SU-DHL-6 (cell line): ENCODE measurements around the gene CDK14.

Experiments
- H2AFZ ChIP-seq: fragments of 200-600 bp; sonication (generic); 2 replicates; pipeline ENCODE4 v1.6.1; 2014; ENCODE audit warnings: low read depth, mild to moderate bottlenecking, moderate library complexity, mixed read lengths, antibody characterized with exemption, low read length; ENCODE audit not compliant: severe bottlenecking
- H3F3A ChIP-seq: fragments of 200-600 bp; shearing (Covaris generic); 2 replicates; pipeline ENCODE4 v1.6.0; 2016; ENCODE audit warnings: antibody characterized with exemption, mild to moderate bottlenecking; ENCODE audit not compliant: insufficient read depth
- H3K27ac ChIP-seq: fragments of 200-600 bp; sonication (generic); 2 replicates; pipeline ENCODE4 v1.5.1; 2016; ENCODE audit warnings: low read depth, mild to moderate bottlenecking, low read length, moderate library complexity, mixed read lengths
- H3K27me3 ChIP-seq: fragments of 200-600 bp; sonication (generic), shearing (Covaris generic); 2 replicates; pipeline ENCODE4 v1.6.0; 2014; ENCODE audit warnings: mild to moderate bottlenecking, low read length
- H3K36me3 ChIP-seq: fragments of 200-600 bp; sonication (generic); 2 replicates; pipeline ENCODE4 v1.6.1; 2014; ENCODE audit warnings: mild to moderate bottlenecking, low read length, mixed read lengths
- H3K4me2 ChIP-seq: fragments of 300-600, 200-600 bp; shearing (Covaris generic), sonication (generic); 2 replicates; pipeline ENCODE4 v1.6.0; 2014; ENCODE audit warnings: low read length, low read depth, mild to moderate bottlenecking; ENCODE audit not compliant: poor library complexity, severe bottlenecking
- H3K4me3 ChIP-seq: fragments of 200-600 bp; sonication (generic); 2 replicates; pipeline ENCODE4 v1.5.1; 2014; ENCODE audit warnings: antibody characterized with exemption, low read length, mild to moderate bottlenecking, mixed read lengths; ENCODE audit not compliant: insufficient read depth, poor library complexity, severe bottlenecking
- H3K79me2 ChIP-seq: fragments of 200-600 bp; sonication (generic); 2 replicates; pipeline ENCODE4 v1.6.1; 2014; ENCODE audit warnings: mild to moderate bottlenecking, low read length, moderate library complexity; ENCODE audit not compliant: insufficient read depth
- H3K9ac ChIP-seq: fragments of 200-600 bp; sonication (generic); 2 replicates; pipeline ENCODE4 v1.7.0; 2014; ENCODE audit warnings: mild to moderate bottlenecking, low read length
- H3K9me2 ChIP-seq: fragments of 200-600 bp; sonication (generic); replicated peaks from 2 replicates; pipeline ENCODE4 v1.6.1; 2014; ENCODE audit warnings: low read length; ENCODE audit not compliant: insufficient read depth
- H3K9me3 ChIP-seq: fragments of 200-600 bp; sonication (generic); 2 replicates; pipeline ENCODE4 v1.6.1; 2014; ENCODE audit warnings: low read length, mixed read lengths; ENCODE audit not compliant: insufficient read depth
- H4K20me1 ChIP-seq: fragments of 200-600 bp; sonication (generic); 2 replicates; pipeline ENCODE4 v1.6.1; 2014; ENCODE audit warnings: low read depth, mild to moderate bottlenecking, antibody characterized with exemption, low read length, moderate library complexity, mixed read lengths
- EZH2phosphoT487 ChIP-seq: fragments of 200-600 bp; sonication (generic), shearing (Covaris generic); conservative IDR thresholded peaks from 2 replicates; pipeline ENCODE4 v1.6.1; 2018; ENCODE audit warnings: mild to moderate bottlenecking, antibody characterized with exemption, low read length, moderate library complexity, mixed read lengths
- TF ChIP-seq, protein P1 (sequence below): fragments of 200-600 bp; sonication (generic); IDR thresholded peaks from one replicate; pipeline ENCODE4 v1.5.1; 2017; ENCODE audit warnings: antibody characterized with exemption, mild to moderate bottlenecking, low read length, moderate library complexity; ENCODE audit not compliant: insufficient read depth, poor library complexity, severe bottlenecking

The CDK14 gene

DNA sequence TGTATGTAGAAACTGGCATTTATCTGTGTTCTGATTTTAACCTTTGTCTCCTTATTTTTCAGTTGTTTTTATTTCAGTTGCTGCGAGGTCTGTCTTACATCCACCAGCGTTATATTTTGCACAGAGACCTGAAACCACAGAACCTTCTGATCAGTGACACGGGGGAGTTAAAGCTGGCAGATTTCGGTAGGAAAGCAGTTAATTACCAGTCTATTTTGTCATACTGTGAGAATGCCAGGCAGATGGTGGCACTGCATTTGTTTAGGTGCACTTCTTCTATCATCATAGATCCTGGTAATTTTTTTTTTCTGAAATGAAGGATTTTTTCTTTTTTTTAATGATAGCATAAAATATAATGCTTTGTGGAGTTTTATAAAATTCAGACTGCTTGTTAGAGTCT, 321.4 kb downstream of the CDK14 start:
- Histone ChIP-seq H3K79me2 (peaks cover 12% of the 10 kb centered on the region; the same call in 1 of the 2 replicates), H3K36me3 (peaks cover 58% of the 10 kb centered on the region), H3K4me3 (no peak overlapping the region), H3K9me3 (no peaks in the 10 kb centered on the region), H3K4me2 (no peak overlapping the region), H3K9ac (no peak overlapping the region), H3F3A (peaks cover 19% of the 10 kb centered on the region; the same call in 1 of the 2 replicates), H3K9me2 (no peaks in the 10 kb centered on the region), H3K27ac (no peak overlapping the region), H3K27me3 (no peaks in the 10 kb centered on the region), H4K20me1 (no peaks in the 10 kb centered on the region), H2AFZ (no peak overlapping the region)
- TF ChIP-seq, protein P1, sequence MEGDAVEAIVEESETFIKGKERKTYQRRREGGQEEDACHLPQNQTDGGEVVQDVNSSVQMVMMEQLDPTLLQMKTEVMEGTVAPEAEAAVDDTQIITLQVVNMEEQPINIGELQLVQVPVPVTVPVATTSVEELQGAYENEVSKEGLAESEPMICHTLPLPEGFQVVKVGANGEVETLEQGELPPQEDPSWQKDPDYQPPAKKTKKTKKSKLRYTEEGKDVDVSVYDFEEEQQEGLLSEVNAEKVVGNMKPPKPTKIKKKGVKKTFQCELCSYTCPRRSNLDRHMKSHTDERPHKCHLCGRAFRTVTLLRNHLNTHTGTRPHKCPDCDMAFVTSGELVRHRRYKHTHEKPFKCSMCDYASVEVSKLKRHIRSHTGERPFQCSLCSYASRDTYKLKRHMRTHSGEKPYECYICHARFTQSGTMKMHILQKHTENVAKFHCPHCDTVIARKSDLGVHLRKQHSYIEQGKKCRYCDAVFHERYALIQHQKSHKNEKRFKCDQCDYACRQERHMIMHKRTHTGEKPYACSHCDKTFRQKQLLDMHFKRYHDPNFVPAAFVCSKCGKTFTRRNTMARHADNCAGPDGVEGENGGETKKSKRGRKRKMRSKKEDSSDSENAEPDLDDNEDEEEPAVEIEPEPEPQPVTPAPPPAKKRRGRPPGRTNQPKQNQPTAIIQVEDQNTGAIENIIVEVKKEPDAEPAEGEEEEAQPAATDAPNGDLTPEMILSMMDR: no peak

DNA sequence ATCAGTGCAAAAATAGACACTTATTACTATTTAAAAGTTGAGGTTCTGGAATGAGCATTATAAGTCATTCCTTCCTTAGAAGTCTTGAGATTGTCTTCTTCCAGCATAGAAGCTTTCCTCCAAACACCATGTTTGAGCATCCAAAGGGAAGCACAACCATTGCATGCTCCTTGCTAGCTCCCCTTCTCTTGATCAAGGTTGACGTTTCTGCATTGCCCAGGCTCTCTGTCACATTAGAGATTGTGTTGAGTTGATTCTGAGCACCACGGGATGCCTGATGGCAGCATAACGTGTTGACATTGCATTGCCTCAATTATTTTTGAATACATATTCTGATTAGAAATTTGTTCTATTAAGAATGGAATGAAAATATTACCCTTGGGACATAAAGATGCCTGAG, 322.2 kb downstream of the CDK14 start:
- no peak overlapping the region for H3K4me3 ChIP-seq
- TF ChIP-seq, protein P1: no peak
- TF ChIP-seq EZH2phosphoT487: no peak
- no peak overlapping the region for H3K9ac ChIP-seq
- no peak overlapping the region for H3K4me2 ChIP-seq
- H3K9me2 ChIP-seq: no peaks in the 10 kb centered on the region
- no peaks in the 10 kb centered on the region for H3K27me3 ChIP-seq
- H3K9me3 ChIP-seq: no peaks in the 10 kb centered on the region
- peaks cover 61% of the 10 kb centered on the region for H3K36me3 ChIP-seq
- no peak overlapping the region for H2AFZ ChIP-seq
- H4K20me1 ChIP-seq: no peaks in the 10 kb centered on the region
- H3K79me2 ChIP-seq: peaks cover 9% of the 10 kb centered on the region; the same call in 1 of the 2 replicates
- H3F3A ChIP-seq: peaks cover 19% of the 10 kb centered on the region; the same call in 1 of the 2 replicates
- no peak overlapping the region for H3K27ac ChIP-seq

DNA sequence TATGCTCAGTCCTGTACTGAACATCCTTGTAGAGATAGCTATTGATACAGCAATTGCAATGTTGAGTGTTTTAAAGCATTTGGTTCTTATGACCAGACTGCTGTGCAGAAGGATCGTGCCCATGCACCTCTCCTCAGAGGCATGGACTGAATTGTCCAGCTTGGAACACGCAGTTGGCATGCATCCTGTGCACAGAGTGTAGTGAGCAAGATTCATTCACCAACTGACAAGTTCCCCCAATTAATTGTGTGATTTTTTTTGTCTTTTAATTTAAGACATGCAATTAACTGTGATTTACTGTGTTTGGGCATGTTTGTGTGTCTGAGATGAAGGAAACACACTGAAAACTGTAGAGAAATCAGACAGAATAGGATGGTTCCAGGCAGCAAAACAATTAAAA, 323.7 kb downstream of the CDK14 start:
- H3F3A ChIP-seq: peaks cover 19% of the 10 kb centered on the region; the same call in 1 of the 2 replicates
- no peaks in the 10 kb centered on the region for H3K27me3 ChIP-seq
- no peak overlapping the region for H3K27ac ChIP-seq
- H3K36me3 ChIP-seq: peaks cover 61% of the 10 kb centered on the region
- no peaks in the 10 kb centered on the region for H4K20me1 ChIP-seq
- H2AFZ ChIP-seq: no peak overlapping the region
- no peak overlapping the region for H3K4me3 ChIP-seq
- no peaks in the 10 kb centered on the region for H3K9me3 ChIP-seq
- 0 out of 2 replicates have a peak, but pooled peaks cover 4% of the 10 kb centered on the region for H3K79me2 ChIP-seq
- TF ChIP-seq EZH2phosphoT487: no peak
- TF ChIP-seq, protein P1: no peak
- H3K9me2 ChIP-seq: no peaks in the 10 kb centered on the region
- no peak overlapping the region for H3K9ac ChIP-seq
- no peak overlapping the region for H3K4me2 ChIP-seq
